ENCODE measurements around the gene DMRTC2.

GRCh38 chr19:41879080-41879479 lies 34.2 kb downstream of the DMRTC2 start:
- no peak for TF ChIP-seq POLR2AphosphoS5 (IDR thresholded peaks at IDR 0.05; ENCODE audit: low read depth, low read length)
- TF ChIP-seq ZBTB33 (IDR thresholded peaks at IDR 0.05; ENCODE audit: extremely low read depth, insufficient replicate concordance, low read length), result no peak
- TF ChIP-seq POLR2A (IDR thresholded peaks at IDR 0.05; ENCODE audit: borderline replicate concordance, extremely low read depth, insufficient read depth, insufficient read length), result no peak
- no peak for TF ChIP-seq CTCF (IDR thresholded peaks at IDR 0.05 in 2 of 3, conservative IDR thresholded peaks at IDR 0.05 in 1 of 3; ENCODE audit: borderline replicate concordance in 1 of 3, insufficient read depth in 1 of 3, low read depth in 2 of 3, low read length in 2 of 3)
- no peak for TF ChIP-seq RAD21 (IDR thresholded peaks at IDR 0.05; ENCODE audit: low read depth)
- no peak for TF ChIP-seq TCF7L2 (IDR thresholded peaks at IDR 0.05; ENCODE audit: borderline replicate concordance, extremely low read depth, insufficient read depth, insufficient read length)

Measured in HCT116 (cell line).